Activated T-cell treated with anti-CD3 and anti-CD28 coated beads, Interleukin-2, amount 50 U/mL, for 1 hour (primary cell): ENCODE data around the gene KCNK2.

Experiments used
- DNase-seq: peaks from one replicate; pipeline ENCODE4 v3.0.0-alpha.2; 2020

KCNK2 gene

GRCh38 chr1:215263636-215264035 lies 181.1 kb downstream of the KCNK2 start:
- DNase-seq, result no peak

DNA sequence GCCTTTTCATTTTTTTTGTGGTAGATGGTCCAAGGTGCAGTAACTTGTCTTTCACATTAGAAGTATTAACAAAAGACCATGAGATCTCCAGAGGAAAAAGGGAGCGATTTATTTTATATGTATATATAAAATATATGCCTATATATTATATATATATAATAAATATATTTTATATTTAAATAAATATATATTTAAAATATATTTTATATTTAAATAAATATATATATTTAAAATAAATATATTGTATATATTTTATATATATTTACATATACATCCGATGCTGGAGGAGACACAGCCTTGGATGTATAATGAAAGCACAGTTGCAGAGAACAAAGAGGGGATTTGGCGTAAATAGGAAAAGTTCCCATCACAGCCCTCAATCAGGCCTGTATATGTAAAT lies 182.1 kb downstream of the KCNK2 start:
- DNase-seq, result no peak

DNA sequence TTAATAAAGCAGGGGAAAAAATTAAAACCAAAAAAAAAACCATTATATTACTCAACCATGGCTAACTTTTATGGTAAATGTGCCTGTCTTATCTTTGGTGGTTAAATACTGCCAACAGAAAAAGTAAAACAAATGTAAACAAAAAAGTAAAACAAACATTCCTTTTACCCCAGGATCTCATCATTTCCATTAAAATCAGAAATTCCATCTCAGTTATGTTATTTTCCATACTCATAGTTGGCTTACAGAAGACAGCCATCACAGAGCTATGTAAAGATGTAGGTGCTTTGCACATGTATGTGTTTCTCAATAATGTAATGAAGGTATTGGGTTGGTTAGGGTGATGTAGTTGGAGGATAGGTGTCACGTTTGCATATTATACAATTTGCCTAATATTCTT lies 185.0 kb downstream of the KCNK2 start:
- DNase-seq, result no peak

DNA sequence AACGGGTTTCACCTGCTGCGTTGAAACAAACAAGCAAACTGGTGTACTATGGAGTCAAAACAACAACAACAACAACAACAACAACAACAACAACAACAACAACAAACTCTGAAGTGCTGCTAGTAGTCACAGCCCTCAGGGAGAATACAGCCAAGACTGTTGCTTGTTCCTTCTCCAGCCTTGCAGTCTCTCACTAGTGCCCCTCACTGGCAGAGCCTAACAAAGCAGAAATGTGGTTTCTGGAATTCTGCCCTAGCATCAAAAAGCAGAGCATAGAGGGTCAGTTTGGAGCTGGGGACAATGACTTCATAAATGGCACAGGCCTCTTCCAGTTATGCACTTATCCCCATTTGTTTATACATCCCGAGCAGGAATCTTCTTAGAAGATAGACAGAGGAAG lies 187.4 kb downstream of the KCNK2 start:
- DNase-seq, result no peak

- DNase-seq, result no peak
Measured at GRCh38 chr1:215273838-215274516, 191.4 kb downstream of the KCNK2 start.

- no peak for DNase-seq
Measured at GRCh38 chr1:215276582-215276981, 194.0 kb downstream of the KCNK2 start.

DNA sequence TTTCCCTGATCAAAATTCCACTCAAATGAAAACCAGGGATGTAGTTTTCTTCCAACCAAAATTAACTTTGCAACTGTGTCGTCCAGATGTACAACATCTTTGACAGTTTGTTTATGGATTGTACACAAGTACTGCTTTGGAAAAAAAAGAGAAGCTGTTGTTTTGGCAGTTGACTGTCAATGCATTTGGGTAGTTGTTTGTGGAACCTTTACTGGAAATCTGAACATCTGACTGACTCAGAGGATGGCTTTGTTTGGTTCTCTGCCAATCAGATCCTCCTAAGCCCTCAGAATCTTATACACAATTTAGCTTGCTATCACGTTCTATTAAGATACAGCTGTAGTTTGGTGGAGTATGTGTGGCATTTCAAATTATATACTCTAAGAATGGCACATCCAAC lies 195.0 kb downstream of the KCNK2 start:
- DNase-seq, result no peak

DNA sequence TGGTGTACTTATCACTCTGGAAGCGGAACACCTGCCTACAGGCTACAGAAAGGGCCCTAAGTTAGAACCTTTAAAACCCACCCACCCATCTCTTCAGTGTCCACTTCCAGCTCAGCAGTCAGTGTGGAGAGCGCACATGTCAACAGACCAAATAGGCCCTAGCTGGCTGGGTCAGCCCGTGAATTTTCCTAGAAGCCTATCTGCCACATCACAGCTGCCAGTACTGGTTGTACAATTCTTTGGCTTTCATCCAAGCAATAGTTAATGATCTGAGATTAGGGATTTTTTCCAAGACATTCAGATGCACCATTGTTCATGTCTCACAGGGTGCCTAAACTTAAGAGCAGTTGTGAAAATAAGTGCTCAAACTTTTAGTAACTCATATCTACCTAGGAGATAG lies 197.1 kb downstream of the KCNK2 start:
- no peak for DNase-seq

- no peak for DNase-seq
Measured at GRCh38 chr1:215282557-215282956, 200.0 kb downstream of the KCNK2 start.

GRCh38 chr1:215285013-215285800 lies 202.7 kb downstream of the KCNK2 start:
- DNase-seq, result no peak
